NB4 (cell line): ENCODE measurements around the gene RARB.

Experiments used
- DNase-seq: peaks from one replicate; pipeline ENCODE4 v3.0.0; 2010; ENCODE audit warnings: low read depth
- H3K4me3 ChIP-seq: one replicate; pipeline ENCODE4 v1.5.1; 2011; ENCODE audit warnings: mild to moderate bottlenecking, low read depth, low read length, moderate library complexity
- CTCF ChIP-seq: IDR thresholded peaks from one replicate; pipeline ENCODE4 v1.5.1; 2012; ENCODE audit warnings: low read depth, low read length
- MAX ChIP-seq: IDR thresholded peaks from 2 replicates; pipeline ENCODE4 v1.6.1; 2011; ENCODE audit warnings: low read depth, low read length
- MYC ChIP-seq: IDR thresholded peaks from 2 replicates; pipeline ENCODE4 v1.6.1; 2011; ENCODE audit warnings: low read depth, low read length
- POLR2A ChIP-seq: IDR thresholded peaks from 2 replicates; pipeline ENCODE4 v1.6.1; 2011; ENCODE audit warnings: mild to moderate bottlenecking; ENCODE audit not compliant: insufficient read length; ENCODE audit errors: extremely low read depth

The RARB gene

GRCh38 chr3:25604107-25604805 lies 176.2 kb downstream of the RARB start:
- peak; percentile 92 for DNase-seq
- TF ChIP-seq POLR2A (no peak), MAX (no peak), MYC (no peak), CTCF (no peak)
- H3K4me3 ChIP-seq = peak overlapping the region; percentile 39

- TF ChIP-seq MAX (no peak), CTCF (no peak), POLR2A (no peak), MYC (no peak)
- no peak for DNase-seq
- no peak overlapping the region for H3K4me3 ChIP-seq
These were observed 182.1 kb downstream of the RARB start for GRCh38 chr3:25610167-25610566.

GRCh38 chr3:25610779-25611178 lies 182.7 kb downstream of the RARB start:
- H3K4me3 ChIP-seq = no peak overlapping the region
- TF ChIP-seq MAX (no peak), POLR2A (no peak), MYC (no peak), CTCF (no peak)
- no peak for DNase-seq

GRCh38 chr3:25611193-25611592 lies 183.1 kb downstream of the RARB start:
- TF ChIP-seq CTCF = no peak
- no peak for TF ChIP-seq POLR2A
- no peak for TF ChIP-seq MYC
- TF ChIP-seq MAX = no peak
- H3K4me3 ChIP-seq = no peak overlapping the region

GRCh38 chr3:25618028-25618427 lies 190.0 kb downstream of the RARB start:
- no peak for TF ChIP-seq MYC
- TF ChIP-seq POLR2A = no peak
- TF ChIP-seq CTCF = no peak
- no peak for TF ChIP-seq MAX
- no peak for DNase-seq
- no peak overlapping the region for H3K4me3 ChIP-seq

More at GRCh38 chr3:25611193-25611592, 183.1 kb downstream of the RARB start:
- DNase-seq = no peak

GRCh38 chr3:25619382-25619781 lies 191.3 kb downstream of the RARB start:
- TF ChIP-seq MYC = no peak
- no peak for TF ChIP-seq POLR2A
- TF ChIP-seq MAX = no peak
- TF ChIP-seq CTCF = no peak
- DNase-seq = no peak
- no peak overlapping the region for H3K4me3 ChIP-seq
